Muscle of back (tissue), 11 donors: ENCODE measurements around the gene DUSP19. TPM values are rescaled to one million over a fixed set of nuclear protein-coding genes. Genes with fewer than 3 reads are reported as not detected.

Experiments
- DNase-seq, 3 donors: peaks; one replicate each; pipeline versions ENCODE4 v3.0.0 to v3.0.0-alpha.2; 2013
- polyA plus RNA-seq, 10 donors: library from polyadenylated mRNA; unstranded; fragments of 120-200 nt; gene quantifications; one replicate each; pipeline ENCODE4 v1.2.1, GENCODE V29; 2013; ENCODE audit not compliant: insufficient read length in 10 of 10

The DUSP19 gene
- polyA plus RNA-seq, 10 donors = 1.5 to 2.7 (median 2.1) TPM

DNA sequence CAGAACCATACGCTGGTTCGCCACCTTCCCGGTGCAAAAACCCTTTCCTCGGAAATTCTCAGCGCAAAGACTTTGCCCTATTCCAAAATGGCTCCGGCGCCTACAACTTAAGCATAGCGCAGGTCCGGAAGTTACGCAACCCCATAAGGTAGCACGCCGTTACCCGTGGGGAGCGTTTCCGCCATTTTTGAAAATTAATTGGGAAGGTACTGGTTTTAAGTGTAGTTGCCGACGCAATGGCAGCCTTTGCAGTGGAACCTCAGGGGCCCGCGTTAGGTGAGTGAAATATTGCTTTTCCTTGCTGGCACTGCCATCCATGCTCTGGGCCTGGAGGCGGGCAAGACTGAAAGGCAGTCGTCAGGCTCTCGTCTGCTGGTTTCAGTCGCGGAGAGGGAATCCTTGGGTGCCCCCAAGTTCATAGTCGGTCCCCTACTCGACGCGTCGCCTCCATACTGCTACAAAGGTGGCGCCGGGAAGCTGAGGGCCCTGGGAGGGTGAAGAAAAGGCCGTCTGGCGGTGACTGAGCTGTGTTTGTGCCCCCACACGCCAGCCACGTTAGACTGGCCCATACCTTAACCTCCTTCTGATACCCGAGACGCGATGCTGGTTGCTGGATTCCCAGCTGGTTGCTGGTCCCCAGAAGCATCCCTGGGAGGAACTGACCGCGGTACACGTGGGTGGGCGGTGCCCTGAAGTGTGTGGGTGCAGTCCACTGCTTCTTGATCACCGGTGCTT, 45.8 kb downstream of the DUSP19 start, which contains the start of gene NUP35:
Gene NUP35 (plus strand): TSS at position 222 of the 735 bp plus-strand sequence. CDS start 15 bp downstream, at position 237.
- peak; percentile 92 to 97 (median 95) for DNase-seq

GRCh38 chr2:183124957-183125255, 46.4 kb downstream of the DUSP19 start:
- DNase-seq = no peak

GRCh38 chr2:183125659-183126341, 47.3 kb downstream of the DUSP19 start:
- DNase-seq = no peak

GRCh38 chr2:183126635-183127034, 48.1 kb downstream of the DUSP19 start:
- DNase-seq = no peak

GRCh38 chr2:183134016-183134415, 55.5 kb downstream of the DUSP19 start:
- no peak for DNase-seq

DNA sequence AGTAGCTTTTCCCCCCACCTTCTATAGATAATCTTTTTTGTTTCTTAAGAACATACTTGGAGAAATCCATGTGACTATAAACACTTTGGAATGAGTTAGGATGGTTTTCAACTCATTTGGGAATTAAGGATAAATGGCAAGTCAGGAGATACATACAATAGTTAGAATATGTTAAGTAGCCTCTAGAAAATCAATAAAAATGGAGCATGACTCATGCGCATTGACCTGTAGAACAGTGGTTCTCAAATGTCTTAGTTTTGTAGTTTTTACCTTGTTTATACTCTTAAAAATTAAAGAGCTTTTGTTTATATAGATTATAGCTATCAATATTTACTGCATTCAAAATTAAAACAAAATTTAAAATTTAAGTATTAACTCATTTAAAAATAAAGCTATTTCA, 70.4 kb downstream of the DUSP19 start:
- DNase-seq = no peak

DNA sequence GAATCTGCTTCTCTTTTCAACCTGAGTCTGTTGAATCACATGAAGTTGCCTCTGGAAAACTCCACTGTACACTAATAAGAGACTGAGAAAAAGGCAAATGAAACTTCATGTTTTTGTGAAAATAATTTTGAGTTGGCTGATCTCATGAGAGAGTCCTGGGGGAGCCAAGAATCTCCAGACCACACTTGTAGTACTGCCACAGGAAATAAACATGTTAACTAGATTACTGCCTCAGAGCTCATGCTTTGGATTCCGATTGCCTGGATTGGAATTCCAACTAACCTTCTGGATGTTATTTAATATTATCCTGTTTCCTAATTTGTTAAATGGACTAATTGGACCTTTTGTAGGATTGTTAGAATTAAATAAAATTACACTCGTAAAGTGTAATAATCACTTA, 70.9 kb downstream of the DUSP19 start:
- peak; percentile 22 to 49 (median 29) for DNase-seq

Other genes with a start within 250 kb of the DUSP19 start
- gene FRZB, start 212.1 kb upstream of the DUSP19 start, polyA plus RNA-seq = 10 to 100 TPM in 9 of 10 donors, 1 to 10 TPM in 1; 7.9 to 42.4 (median 17.4) TPM
- 100 to 1,000 TPM in 3 of 10 donors, 10 to 100 TPM in 7; 78.1 to 122 (median 95.8) TPM for gene NCKAP1, start 40.3 kb upstream of the DUSP19 start, polyA plus RNA-seq
- 10 to 100 TPM; 13.3 to 17.9 (median 15.2) TPM for gene NUP35, start 45.7 kb downstream of the DUSP19 start, polyA plus RNA-seq